HG02678 (cell line): ENCODE data around the gene ARMC2.

Source experiments
- ATAC-seq: cut with Tn5 transposase; IDR thresholded peaks from one replicate; pipeline ENCODE4 v1.9.1; 2021; ENCODE audit warnings: mild to moderate bottlenecking, moderate library complexity; ENCODE audit not compliant: unreplicated experiment

Gene ARMC2

GRCh38 chr6:109009236-109009961 lies 161.2 kb downstream of the ARMC2 start:
- ATAC-seq = peak; percentile 99

GRCh38 chr6:109009962-109010704 lies 161.9 kb downstream of the ARMC2 start:
- ATAC-seq = no peak

GRCh38 chr6:109010705-109011102 lies 162.5 kb downstream of the ARMC2 start:
- ATAC-seq = no peak

GRCh38 chr6:109013656-109014305 lies 165.6 kb downstream of the ARMC2 start:
- ATAC-seq = no peak

GRCh38 chr6:109014606-109015005 lies 166.4 kb downstream of the ARMC2 start:
- no peak for ATAC-seq

- ATAC-seq = no peak
Observed at GRCh38 chr6:109015176-109015575, 167.0 kb downstream of the ARMC2 start.

- ATAC-seq = no peak
Observed at GRCh38 chr6:109019911-109020310, 171.7 kb downstream of the ARMC2 start.

GRCh38 chr6:109021870-109022269 lies 173.6 kb downstream of the ARMC2 start:
- ATAC-seq = no peak

- no peak for ATAC-seq
Observed at GRCh38 chr6:109023356-109023925, 175.2 kb downstream of the ARMC2 start.
